ENCODE data around the gene HIPK3.

DNA sequence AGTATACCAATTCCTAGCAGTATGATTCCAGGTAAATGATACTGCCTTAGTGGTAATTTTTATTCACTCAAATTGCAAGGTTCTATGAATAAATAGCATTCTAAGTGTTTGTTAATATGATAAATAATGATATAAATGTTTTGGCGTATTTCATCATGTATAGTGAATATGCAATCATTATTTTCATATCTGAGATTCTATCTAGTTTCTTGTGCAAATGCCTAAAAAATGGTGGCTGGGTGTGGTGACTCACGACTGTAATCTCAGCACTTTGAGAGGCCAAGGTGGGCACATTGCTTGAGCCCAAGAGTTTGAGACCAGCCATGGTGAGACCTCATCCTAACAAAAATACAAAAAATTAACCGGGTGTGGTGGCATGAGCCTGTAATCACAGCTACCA lies 13.9 kb downstream of the HIPK3 start:
- TF ChIP-seq, protein P1, sequence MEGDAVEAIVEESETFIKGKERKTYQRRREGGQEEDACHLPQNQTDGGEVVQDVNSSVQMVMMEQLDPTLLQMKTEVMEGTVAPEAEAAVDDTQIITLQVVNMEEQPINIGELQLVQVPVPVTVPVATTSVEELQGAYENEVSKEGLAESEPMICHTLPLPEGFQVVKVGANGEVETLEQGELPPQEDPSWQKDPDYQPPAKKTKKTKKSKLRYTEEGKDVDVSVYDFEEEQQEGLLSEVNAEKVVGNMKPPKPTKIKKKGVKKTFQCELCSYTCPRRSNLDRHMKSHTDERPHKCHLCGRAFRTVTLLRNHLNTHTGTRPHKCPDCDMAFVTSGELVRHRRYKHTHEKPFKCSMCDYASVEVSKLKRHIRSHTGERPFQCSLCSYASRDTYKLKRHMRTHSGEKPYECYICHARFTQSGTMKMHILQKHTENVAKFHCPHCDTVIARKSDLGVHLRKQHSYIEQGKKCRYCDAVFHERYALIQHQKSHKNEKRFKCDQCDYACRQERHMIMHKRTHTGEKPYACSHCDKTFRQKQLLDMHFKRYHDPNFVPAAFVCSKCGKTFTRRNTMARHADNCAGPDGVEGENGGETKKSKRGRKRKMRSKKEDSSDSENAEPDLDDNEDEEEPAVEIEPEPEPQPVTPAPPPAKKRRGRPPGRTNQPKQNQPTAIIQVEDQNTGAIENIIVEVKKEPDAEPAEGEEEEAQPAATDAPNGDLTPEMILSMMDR (IDR thresholded peaks at IDR 0.05) = no peak
- no peak for TF ChIP-seq POLR2A (IDR thresholded peaks at IDR 0.05)

Data from uterus (tissue), 2 donors.